Measurements from ENCODE around the gene SORBS2. TPM values are rescaled to one million over a fixed set of nuclear protein-coding genes. Genes with fewer than 3 reads are reported as not detected.

The SORBS2 gene
- total and polyA plus RNA-seq, 8 donors, result 9.0 to 908 (median 66.4) TPM

GRCh38 chr4:185852961-185853360, 41.0 kb upstream of the SORBS2 start:
- TF ChIP-seq POLR2A (IDR thresholded peaks at IDR 0.05) (no peak), EP300 (IDR thresholded peaks at IDR 0.05) (no peak), POLR2AphosphoS5 (IDR thresholded peaks at IDR 0.05) (no peak)
- TF ChIP-seq, protein P1, sequence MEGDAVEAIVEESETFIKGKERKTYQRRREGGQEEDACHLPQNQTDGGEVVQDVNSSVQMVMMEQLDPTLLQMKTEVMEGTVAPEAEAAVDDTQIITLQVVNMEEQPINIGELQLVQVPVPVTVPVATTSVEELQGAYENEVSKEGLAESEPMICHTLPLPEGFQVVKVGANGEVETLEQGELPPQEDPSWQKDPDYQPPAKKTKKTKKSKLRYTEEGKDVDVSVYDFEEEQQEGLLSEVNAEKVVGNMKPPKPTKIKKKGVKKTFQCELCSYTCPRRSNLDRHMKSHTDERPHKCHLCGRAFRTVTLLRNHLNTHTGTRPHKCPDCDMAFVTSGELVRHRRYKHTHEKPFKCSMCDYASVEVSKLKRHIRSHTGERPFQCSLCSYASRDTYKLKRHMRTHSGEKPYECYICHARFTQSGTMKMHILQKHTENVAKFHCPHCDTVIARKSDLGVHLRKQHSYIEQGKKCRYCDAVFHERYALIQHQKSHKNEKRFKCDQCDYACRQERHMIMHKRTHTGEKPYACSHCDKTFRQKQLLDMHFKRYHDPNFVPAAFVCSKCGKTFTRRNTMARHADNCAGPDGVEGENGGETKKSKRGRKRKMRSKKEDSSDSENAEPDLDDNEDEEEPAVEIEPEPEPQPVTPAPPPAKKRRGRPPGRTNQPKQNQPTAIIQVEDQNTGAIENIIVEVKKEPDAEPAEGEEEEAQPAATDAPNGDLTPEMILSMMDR (IDR thresholded peaks at IDR 0.05), result no peak
- H3K4me1 ChIP-seq, result no peaks in the 10 kb centered on the region
- DNase-seq, result no peak
- no peaks in the 10 kb centered on the region for H3K27me3 ChIP-seq
- H3K27ac ChIP-seq, result no peak overlapping the region
- intact Hi-C loops (cut with DNase I; ENCODE audit: low total_unique reads), result no loop called here
- peaks cover 0 to 7% (median 3%) of the 10 kb centered on the region in 4 donors for H3K9me3 ChIP-seq
- WGBS, 5 donors, result 59 to 79% (median 69%) methylated on average over 1 of the region's 1 CpG
- H3K4me3 ChIP-seq, result no peak overlapping the region
- no peaks in the 10 kb centered on the region for H3K36me3 ChIP-seq

GRCh38 chr4:185849664-185850550, 37.9 kb upstream of the SORBS2 start:
- intact Hi-C loops (cut with DNase I; ENCODE audit: low total_unique reads), result no loop called here
- Histone ChIP-seq H3K4me3 (no peak overlapping the region), H3K4me1 (peaks cover 0 to 7% (median 0%) of the 10 kb centered on the region in 4 donors), H3K27me3 (no peaks in the 10 kb centered on the region), H3K9me3 (no peaks in the 10 kb centered on the region), H3K27ac (peak overlapping the region in 1 of 5 donors; percentile 34), H3K36me3 (no peaks in the 10 kb centered on the region)
- TF ChIP-seq EP300 (IDR thresholded peaks at IDR 0.05), result no peak
- TF ChIP-seq, protein P1 (IDR thresholded peaks at IDR 0.05), result no peak
- no peak for TF ChIP-seq POLR2AphosphoS5 (IDR thresholded peaks at IDR 0.05)
- TF ChIP-seq POLR2A (IDR thresholded peaks at IDR 0.05), result no peak
- 83 to 90% (median 86%) methylated on average over 8 of the region's 8 CpGs for WGBS, 5 donors
- peak in 1 of 2 donors; percentile 50 for DNase-seq

DNA sequence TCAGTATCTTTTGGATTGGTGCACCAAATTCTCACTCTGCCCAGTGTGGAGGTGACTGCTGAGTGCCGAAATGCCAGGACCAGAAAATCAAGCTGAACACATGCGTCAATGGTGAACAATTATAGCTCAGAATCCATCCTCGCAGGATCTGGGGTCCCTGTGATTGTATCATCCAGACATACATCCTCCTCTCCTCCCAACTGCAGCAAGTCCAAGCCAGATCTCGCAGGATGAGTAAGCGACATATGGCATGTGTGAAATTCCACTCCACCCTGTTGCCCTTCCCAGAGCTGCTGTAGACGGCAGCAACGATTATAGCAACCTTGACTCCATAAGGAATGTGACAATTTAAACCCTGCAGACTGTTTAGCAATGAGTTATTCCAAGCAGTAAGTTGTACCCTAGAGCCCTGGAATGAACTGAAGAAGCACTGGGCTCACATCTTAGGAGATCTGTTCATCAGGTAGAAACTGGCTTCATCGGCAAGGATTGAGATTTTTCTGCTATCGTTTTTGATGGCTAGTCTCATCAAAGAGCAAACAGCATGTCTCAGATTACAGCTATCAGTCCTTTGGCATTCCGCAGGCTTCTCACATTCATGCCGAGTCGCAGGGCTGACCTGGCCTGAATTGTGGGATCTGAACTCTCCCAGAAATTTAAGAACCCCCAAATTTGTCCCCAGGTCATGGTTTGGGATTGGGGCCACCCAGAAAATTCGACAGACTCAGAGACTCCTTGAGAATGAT, 35.5 kb upstream of the SORBS2 start:
- Histone ChIP-seq H3K4me1 (peaks cover 0 to 7% (median 0%) of the 10 kb centered on the region in 4 donors), H3K27ac (no peak overlapping the region), H3K9me3 (no peaks in the 10 kb centered on the region), H3K27me3 (no peaks in the 10 kb centered on the region), H3K4me3 (no peak overlapping the region), H3K36me3 (no peaks in the 10 kb centered on the region)
- intact Hi-C loops (cut with DNase I; ENCODE audit: low total_unique reads), result no loop called here
- WGBS, 5 donors, result 55 to 71% (median 57%) methylated on average over 13 of the region's 13 CpGs
- DNase-seq, result peak in 1 of 2 donors; percentile 48
- TF ChIP-seq POLR2A (IDR thresholded peaks at IDR 0.05) (no peak), POLR2AphosphoS5 (IDR thresholded peaks at IDR 0.05) (no peak), EP300 (IDR thresholded peaks at IDR 0.05) (no peak)
- TF ChIP-seq, protein P1 (IDR thresholded peaks at IDR 0.05), result no peak

DNA sequence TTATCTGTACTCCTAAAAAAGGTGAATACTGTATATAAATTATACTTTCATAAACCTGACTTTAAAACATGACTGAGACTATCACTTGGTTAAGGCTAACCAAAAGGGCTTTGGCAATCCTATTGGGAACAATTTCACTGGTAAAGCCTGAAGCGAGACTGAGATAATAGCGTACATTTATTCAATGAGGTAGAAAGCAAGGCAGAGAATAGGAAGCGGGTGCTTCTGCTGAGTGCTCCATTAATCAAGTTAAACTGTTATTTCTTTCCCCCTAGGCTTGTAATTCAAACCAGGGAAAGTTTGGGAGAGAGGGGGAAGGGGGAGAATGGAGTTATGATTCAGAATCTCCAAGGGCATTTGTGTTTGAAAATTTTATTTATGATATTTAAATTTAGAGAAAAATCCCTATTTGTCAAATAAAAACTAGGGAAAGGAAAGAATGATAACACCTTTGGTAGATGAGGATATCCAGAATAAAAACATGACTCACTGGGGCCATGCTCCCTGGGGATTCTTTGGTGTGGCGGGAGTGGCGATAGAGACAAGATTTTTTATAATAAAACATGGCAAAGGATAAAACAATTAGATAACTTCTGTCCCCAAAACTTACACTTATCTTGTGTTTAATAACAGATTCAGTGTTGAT, 34.6 kb upstream of the SORBS2 start:
- H3K4me1 ChIP-seq, result peaks cover 0 to 7% (median 0%) of the 10 kb centered on the region in 4 donors
- H3K9me3 ChIP-seq, result no peaks in the 10 kb centered on the region
- TF ChIP-seq, protein P1 (IDR thresholded peaks at IDR 0.05), result no peak
- TF ChIP-seq EP300 (IDR thresholded peaks at IDR 0.05), result no peak
- TF ChIP-seq POLR2A (IDR thresholded peaks at IDR 0.05), result no peak
- no peak for TF ChIP-seq POLR2AphosphoS5 (IDR thresholded peaks at IDR 0.05)
- H3K36me3 ChIP-seq, result no peaks in the 10 kb centered on the region
- 80 to 96% (median 92%) methylated on average over 5 of the region's 5 CpGs for WGBS, 5 donors
- intact Hi-C loops (cut with DNase I; ENCODE audit: low total_unique reads), result no loop called here
- DNase-seq, result no peak
- H3K27me3 ChIP-seq, result no peaks in the 10 kb centered on the region
- no peak overlapping the region for H3K27ac ChIP-seq
- H3K4me3 ChIP-seq, result no peak overlapping the region
